MCF 10A (cell line): ENCODE results near the gene RBFOX1. TPM values are rescaled to one million over a fixed set of nuclear protein-coding genes. Genes with fewer than 3 reads are reported as not detected.

Experiments
- BruUV-seq: library from RNA; stranded (reverse); fragments of 400-500 nt; replicated peaks from 2 replicates; lab custom pipeline; 2021; lab: Mats Ljungman, UMichigan
- CTCF ChIA-PET: fragments of 300-600 bp; sonication (Branson Sonifier 250); formaldehyde crosslinking; extraction: SDS; loops from one replicate; lab custom pipeline; 2021; ENCODE audit warnings: antibody characterized with exemption, inconsistent platforms; lab: Yijun Ruan, JAX
- POLR2A ChIA-PET: fragments of 300-600, 350-650 bp; sonication (Branson Sonifier 250); formaldehyde crosslinking; extraction: SDS; loops from one replicate; lab custom pipeline; 2020; ENCODE audit warnings: antibody characterized with exemption, inconsistent platforms; lab: Yijun Ruan, JAX
- DNase-seq: peaks from one replicate; pipeline ENCODE4 v3.0.0-alpha.2; 2018; ENCODE audit not compliant: unreplicated experiment
- H3K27ac Mint-ChIP-seq: one replicate; pipeline ENCODE4 v1.8.0; 2022; ENCODE audit warnings: mild to moderate bottlenecking, low read depth, mixed read lengths; ENCODE audit not compliant: unreplicated experiment
- H3K27me3 Mint-ChIP-seq: one replicate; pipeline ENCODE4 v1.8.0; 2022; ENCODE audit warnings: mixed read lengths; ENCODE audit not compliant: insufficient read depth, unreplicated experiment
- H3K36me3 Mint-ChIP-seq: one replicate; pipeline ENCODE4 v1.8.0; 2022; ENCODE audit warnings: mild to moderate bottlenecking, moderate library complexity, mixed read lengths; ENCODE audit not compliant: insufficient read depth, unreplicated experiment
- H3K4me1 Mint-ChIP-seq: one replicate; pipeline ENCODE4 v1.8.0; 2022; ENCODE audit warnings: mixed read lengths; ENCODE audit not compliant: insufficient read depth, unreplicated experiment
- H3K4me3 Mint-ChIP-seq: one replicate; pipeline ENCODE4 v1.8.0; 2022; ENCODE audit warnings: mild to moderate bottlenecking, moderate library complexity, mixed read lengths; ENCODE audit not compliant: unreplicated experiment
- H3K9me3 Mint-ChIP-seq: one replicate; pipeline ENCODE4 v1.8.0; 2022; ENCODE audit warnings: mixed read lengths; ENCODE audit not compliant: unreplicated experiment
- intact Hi-C: fragments of 100-400 bp; cut with micrococcal nuclease; formaldehyde crosslinking; loops from 2 replicates; pipeline ENCODE4 v1.14.1; 2022
- total RNA-seq: library from RNA; stranded (reverse); gene quantifications from 2 replicates; pipeline ENCODE4 v1.2.3, GENCODE V29; 2022
- TF ChIP-seq, protein P1 (sequence below): fragments of 200-600 bp; IDR thresholded peaks from one replicate; pipeline ENCODE4 v1.8.0; 2022; ENCODE audit warnings: antibody characterized with exemption, mild to moderate bottlenecking; ENCODE audit not compliant: unreplicated experiment

The RBFOX1 gene
- total RNA-seq, 1 experiment from 2014 or later: not detected

GRCh38 chr16:7420079-7420478 is 87.4 kb downstream of the RBFOX1 start:
- Mint-ChIP-seq H3K4me1 (no peaks in the 10 kb centered on the region), H3K27me3 (no peaks in the 10 kb centered on the region), H3K4me3 (no peak overlapping the region), H3K27ac (no peak overlapping the region), H3K9me3 (peaks cover 53% of the 10 kb centered on the region), H3K36me3 (no peaks in the 10 kb centered on the region)
- DNase-seq: no peak
- POLR2A ChIA-PET: no interaction called here
- intact Hi-C loops: no loop called here
- CTCF ChIA-PET: no interaction called here
- TF ChIP-seq, protein P1, sequence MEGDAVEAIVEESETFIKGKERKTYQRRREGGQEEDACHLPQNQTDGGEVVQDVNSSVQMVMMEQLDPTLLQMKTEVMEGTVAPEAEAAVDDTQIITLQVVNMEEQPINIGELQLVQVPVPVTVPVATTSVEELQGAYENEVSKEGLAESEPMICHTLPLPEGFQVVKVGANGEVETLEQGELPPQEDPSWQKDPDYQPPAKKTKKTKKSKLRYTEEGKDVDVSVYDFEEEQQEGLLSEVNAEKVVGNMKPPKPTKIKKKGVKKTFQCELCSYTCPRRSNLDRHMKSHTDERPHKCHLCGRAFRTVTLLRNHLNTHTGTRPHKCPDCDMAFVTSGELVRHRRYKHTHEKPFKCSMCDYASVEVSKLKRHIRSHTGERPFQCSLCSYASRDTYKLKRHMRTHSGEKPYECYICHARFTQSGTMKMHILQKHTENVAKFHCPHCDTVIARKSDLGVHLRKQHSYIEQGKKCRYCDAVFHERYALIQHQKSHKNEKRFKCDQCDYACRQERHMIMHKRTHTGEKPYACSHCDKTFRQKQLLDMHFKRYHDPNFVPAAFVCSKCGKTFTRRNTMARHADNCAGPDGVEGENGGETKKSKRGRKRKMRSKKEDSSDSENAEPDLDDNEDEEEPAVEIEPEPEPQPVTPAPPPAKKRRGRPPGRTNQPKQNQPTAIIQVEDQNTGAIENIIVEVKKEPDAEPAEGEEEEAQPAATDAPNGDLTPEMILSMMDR: no peak
- BruUV-seq: no TSS peak

GRCh38 chr16:7420843-7421242 is 88.2 kb downstream of the RBFOX1 start:
- ChIA-PET POLR2A (no interaction called here), CTCF (no interaction called here)
- no TSS peak for BruUV-seq
- Mint-ChIP-seq H3K4me3 (no peak overlapping the region), H3K4me1 (no peaks in the 10 kb centered on the region), H3K36me3 (no peaks in the 10 kb centered on the region), H3K27ac (no peak overlapping the region), H3K27me3 (no peaks in the 10 kb centered on the region), H3K9me3 (peaks cover 52% of the 10 kb centered on the region)
- intact Hi-C loops: no loop called here
- DNase-seq: no peak
- TF ChIP-seq, protein P1: no peak

- POLR2A ChIA-PET: no interaction called here
- H3K36me3 Mint-ChIP-seq: no peaks in the 10 kb centered on the region
- intact Hi-C loops: no loop called here
These were observed 88.9 kb downstream of the RBFOX1 start for GRCh38 chr16:7421578-7421977.

DNA sequence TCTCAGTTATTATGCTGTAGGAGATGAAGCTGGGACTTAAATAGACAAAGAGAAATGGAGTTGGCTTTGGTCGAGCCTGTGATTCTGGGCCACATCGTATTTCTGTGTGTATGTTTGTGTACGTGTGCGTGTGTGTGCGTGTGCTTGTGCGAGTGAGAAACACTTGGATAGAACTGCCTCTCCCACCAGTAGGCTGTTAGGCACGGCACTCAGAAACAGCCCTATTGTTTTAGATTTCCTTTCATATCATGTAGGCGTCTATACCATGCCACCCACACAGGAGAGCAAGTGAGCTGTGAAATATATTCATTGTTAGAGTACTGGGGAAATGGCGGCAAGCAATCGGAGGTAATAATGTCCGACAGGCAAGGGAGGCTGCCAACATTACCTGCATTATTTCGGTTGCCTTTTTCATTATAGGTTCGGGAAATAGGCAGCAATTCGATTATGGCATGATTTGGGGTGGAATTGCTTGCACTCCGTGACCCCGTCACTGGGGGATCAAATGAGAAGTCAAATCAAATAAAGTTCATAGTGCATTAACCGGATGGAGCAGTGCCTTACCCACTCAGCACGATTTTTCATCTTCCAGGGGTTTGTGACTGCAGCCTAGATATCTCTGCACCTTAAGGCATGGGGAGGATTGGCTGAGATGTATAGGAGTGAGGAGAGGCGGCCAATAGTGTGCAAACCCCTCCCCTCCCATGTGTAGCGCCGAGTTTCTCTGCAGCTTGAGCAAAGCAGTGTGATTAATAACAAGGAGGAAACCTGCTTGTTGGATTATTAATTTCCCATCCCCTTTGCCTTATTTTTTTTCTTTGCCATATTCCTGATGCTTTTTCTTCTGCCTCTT is 89.6 kb downstream of the RBFOX1 start:
- no TSS peak for BruUV-seq
- Mint-ChIP-seq H3K4me1 (no peaks in the 10 kb centered on the region), H3K27ac (no peak overlapping the region)

More at GRCh38 chr16:7421578-7421977, 88.9 kb downstream of the RBFOX1 start:
- Mint-ChIP-seq H3K4me3 (no peak overlapping the region), H3K27me3 (no peaks in the 10 kb centered on the region), H3K27ac (no peak overlapping the region), H3K9me3 (peaks cover 52% of the 10 kb centered on the region), H3K4me1 (no peaks in the 10 kb centered on the region)
- TF ChIP-seq, protein P1: no peak
- DNase-seq: no peak
- CTCF ChIA-PET: no interaction called here
- no TSS peak for BruUV-seq

More for the DNA sequence above, 89.6 kb downstream of the RBFOX1 start:
- TF ChIP-seq, protein P1: no peak
- Mint-ChIP-seq H3K36me3 (no peaks in the 10 kb centered on the region), H3K9me3 (peaks cover 53% of the 10 kb centered on the region), H3K4me3 (no peak overlapping the region), H3K27me3 (no peaks in the 10 kb centered on the region)
- CTCF ChIA-PET: no interaction called here
- POLR2A ChIA-PET: no interaction called here
- intact Hi-C loops: no loop called here
- DNase-seq: no peak
